GM21723 (cell line): ENCODE measurements around the gene RTF1.
"Not testable (repeated sequence)": the region's sequence is repeated elsewhere in the genome, so short reads cannot be mapped to it uniquely, and the experiment has no call there.

ENCODE experiments used
- ATAC-seq: cut with Tn5 transposase; IDR thresholded peaks from one replicate; pipeline ENCODE4 v1.9.1; 2021; ENCODE audit warnings: mild to moderate bottlenecking, moderate library complexity; ENCODE audit not compliant: unreplicated experiment

RTF1 gene

GRCh38 chr15:41416742-41417417 is at the start of gene RTF1:
Gene RTF1, plus strand, starts transcription at chr15:41417095. Its CDS starts 21 bp downstream, at chr15:41417116.
- peak; percentile 84 for ATAC-seq

GRCh38 chr15:41367418-41367817 is 49.5 kb upstream of the RTF1 start:
- ATAC-seq, result no peak

GRCh38 chr15:41377978-41378377 is 38.9 kb upstream of the RTF1 start:
- ATAC-seq, result no peak

- ATAC-seq, result not testable (repeated sequence)
Measured at GRCh38 chr15:41383974-41384749, 32.7 kb upstream of the RTF1 start.

GRCh38 chr15:41387646-41388045 is 29.2 kb upstream of the RTF1 start:
- ATAC-seq, result no peak

- no peak for ATAC-seq
Measured at GRCh38 chr15:41392659-41393058, 24.2 kb upstream of the RTF1 start.

GRCh38 chr15:41394924-41395323 is 22.0 kb upstream of the RTF1 start:
- no peak for ATAC-seq

GRCh38 chr15:41396111-41396510 is 20.8 kb upstream of the RTF1 start:
- no peak for ATAC-seq

- no peak for ATAC-seq
Measured at GRCh38 chr15:41401904-41402267, 15.0 kb upstream of the RTF1 start.

- no peak for ATAC-seq
Measured at GRCh38 chr15:41407341-41407740, 9.6 kb upstream of the RTF1 start.

- ATAC-seq, result no peak
Measured at GRCh38 chr15:41408234-41408641, 8.7 kb upstream of the RTF1 start.

GRCh38 chr15:41411031-41411430 is 5.9 kb upstream of the RTF1 start:
- ATAC-seq, result no peak

GRCh38 chr15:41411441-41411840 is 5.5 kb upstream of the RTF1 start:
- ATAC-seq, result no peak

- ATAC-seq, result peak; percentile 8
Measured at GRCh38 chr15:41416128-41416741, 660 bp upstream of the RTF1 start.

GRCh38 chr15:41417418-41418195 is 712 bp downstream of the RTF1 start:
- ATAC-seq, result peak; percentile 53

GRCh38 chr15:41423979-41424659 is 7.2 kb downstream of the RTF1 start:
- peak; percentile 69 for ATAC-seq

GRCh38 chr15:41424809-41425208 is 7.9 kb downstream of the RTF1 start:
- ATAC-seq, result no peak

GRCh38 chr15:41425907-41426306 is 9.0 kb downstream of the RTF1 start:
- ATAC-seq, result not testable (repeated sequence)

GRCh38 chr15:41429003-41429890 is 12.4 kb downstream of the RTF1 start:
- ATAC-seq, result peak; percentile 87
